Keratinocyte (primary cell): Measurements from ENCODE around the gene AGMAT. TPM values are rescaled to one million over a fixed set of nuclear protein-coding genes. Genes with fewer than 3 reads are reported as not detected.

Experiments used
- DNase-seq: peaks from one replicate; pipeline ENCODE4 v3.0.0-alpha.2; 2011; ENCODE audit warnings: low read depth, missing footprints, low spot score
- FAIRE-seq: peaks from 2 replicates; lab custom pipeline; 2011; peaks lifted over from hg19 to GRCh38; lab: Jason Lieb, UNC
- H2AFZ ChIP-seq: 2 replicates; pipeline ENCODE4 v1.6.0; 2012; ENCODE audit warnings: low read length, control low read depth, inconsistent platforms; ENCODE audit not compliant: control insufficient read depth
- H3K27ac ChIP-seq: 2 replicates; pipeline ENCODE4 v1.5.1; 2011; ENCODE audit warnings: low read length; ENCODE audit not compliant: control insufficient read depth, insufficient read depth
- H3K27me3 ChIP-seq: 3 replicates; pipeline ENCODE4 v1.6.0; 2011; ENCODE audit warnings: low read length; ENCODE audit not compliant: control insufficient read depth, insufficient read depth; ENCODE audit errors: extremely low read depth
- H3K36me3 ChIP-seq, 2 experiments: 2 replicates in 1 of 2; 3 replicates in 1 of 2; pipeline ENCODE4 v1.5.1; 2011; ENCODE audit warnings: low read length in 2 of 2, mild to moderate bottlenecking in 1 of 2; ENCODE audit not compliant: control insufficient read depth in 2 of 2, insufficient read depth in 2 of 2; ENCODE audit errors: extremely low read depth in 1 of 2
- H3K4me1 ChIP-seq: 3 replicates; pipeline ENCODE4 v1.5.1; 2011; ENCODE audit warnings: low read length; ENCODE audit not compliant: control insufficient read depth, insufficient read depth; ENCODE audit errors: extremely low read depth
- H3K4me2 ChIP-seq: 3 replicates; pipeline ENCODE4 v1.6.0; 2011; ENCODE audit warnings: low read depth, low read length; ENCODE audit not compliant: control insufficient read depth, insufficient read depth; ENCODE audit errors: extremely low read depth
- H3K4me3 ChIP-seq, 3 experiments: fragments of 200-600 bp in 1 of 3; sonication (generic) in 1 of 3; 2 replicates in 2 of 3; 3 replicates in 1 of 3; pipeline ENCODE4 v1.5.1; 2011 to 2016; ENCODE audit warnings: low read length in 3 of 3, mild to moderate bottlenecking in 3 of 3, control low read depth in 2 of 3, inconsistent platforms in 1 of 3, low read depth in 1 of 3, mixed read lengths in 1 of 3, mixed run types in 1 of 3, moderate library complexity in 1 of 3; ENCODE audit not compliant: control insufficient read depth in 2 of 3, insufficient read depth in 2 of 3; ENCODE audit errors: extremely low read depth in 1 of 3
- H3K79me2 ChIP-seq: 2 replicates; pipeline ENCODE4 v1.6.0; 2012; ENCODE audit warnings: low read length; ENCODE audit not compliant: control insufficient read depth, insufficient read depth
- H3K9ac ChIP-seq: 3 replicates; pipeline ENCODE4 v1.6.0; 2011; ENCODE audit warnings: low read length; ENCODE audit not compliant: control insufficient read depth, insufficient read depth; ENCODE audit errors: extremely low read depth
- H3K9me1 ChIP-seq: 3 replicates; pipeline ENCODE4 v1.6.0; 2011; ENCODE audit warnings: low read length; ENCODE audit not compliant: control insufficient read depth, insufficient read depth; ENCODE audit errors: extremely low read depth
- H3K9me3 ChIP-seq: 2 replicates; pipeline ENCODE4 v1.5.1; 2012; ENCODE audit warnings: low read depth, low read length; ENCODE audit not compliant: control insufficient read depth
- H4K20me1 ChIP-seq: 3 replicates; pipeline ENCODE4 v1.6.0; 2011; ENCODE audit warnings: low read length; ENCODE audit not compliant: control insufficient read depth, insufficient read depth; ENCODE audit errors: extremely low read depth
- CTCF ChIP-seq, 3 experiments: IDR thresholded peaks in 1 of 3; conservative IDR thresholded peaks in 1 of 3; optimal IDR thresholded peaks in 1 of 3; 2 replicates in 2 of 3; 3 replicates in 1 of 3; pipeline versions ENCODE3 to v1.5.1; 2011; ENCODE audit warnings: low read length in 3 of 3, mild to moderate bottlenecking in 3 of 3, moderate library complexity in 2 of 3, control low read depth in 1 of 3, inconsistent platforms in 1 of 3; ENCODE audit not compliant: insufficient read depth in 2 of 3; ENCODE audit errors: extremely low read depth in 1 of 3
- EZH2 ChIP-seq: IDR thresholded peaks from one replicate; pipeline ENCODE4 v1.6.1; 2012; ENCODE audit warnings: inconsistent platforms, mild to moderate bottlenecking, low read length, moderate library complexity
- dilution Hi-C: fragments of 300-500 bp; cut with MboI; formaldehyde crosslinking; loops from one replicate; pipeline ENCODE4 v1.7.0; 2020; ENCODE audit warnings: low sequenced_read_pairs; ENCODE audit not compliant: extremely low pct_ligation_motif_present
- polyA plus RNA-seq, 5 experiments: library from polyadenylated mRNA; depleted of rRNA in 3 of 5; stranded (reverse) in 3 of 5; stranded (forward) in 1 of 5; unstranded in 1 of 5; fragments of >200 nt; gene quantifications; 1 replicate in 1 of 5; 2 replicates in 3 of 5; 3 replicates in 1 of 5; pipeline versions ENCODE4 v1.2.1 to v1.2.3, GENCODE V29; 2011 to 2012; ENCODE audit warnings: missing spikeins in 2 of 5, low read depth in 1 of 5, low replicate concordance in 1 of 5

The AGMAT gene
- polyA plus RNA-seq, 1 donor (not counting 4 experiments of a cell fraction or from before 2014, with no cell fraction given), result 0.21 TPM

GRCh38 chr1:15620902-15621682 is 36.2 kb upstream of the AGMAT start:
- Histone ChIP-seq H3K79me2 (peaks cover 85% of the 10 kb centered on the region), H3K9ac (no peak overlapping the region), H3K9me1 (no peaks in the 10 kb centered on the region), H4K20me1 (peaks cover 3% of the 10 kb centered on the region), H2AFZ (no peak overlapping the region), H3K9me3 (no peaks in the 10 kb centered on the region), H3K4me1 (peaks cover 23% of the 10 kb centered on the region), H3K27me3 (no peaks in the 10 kb centered on the region), H3K4me2 (no peak overlapping the region), H3K4me3 (no peak overlapping the region), H3K27ac (no peak overlapping the region), H3K36me3 (peaks cover 0 to 8% of the 10 kb centered on the region in 2 experiments)
- TF ChIP-seq CTCF (optimal IDR thresholded peaks at IDR 0.05 in 1 of 3, IDR thresholded peaks at IDR 0.05 in 1 of 3, conservative IDR thresholded peaks at IDR 0.05 in 1 of 3; ENCODE audit: extremely low read depth in 1 of 3, insufficient read depth in 2 of 3, low read length in 3 of 3) (no peak), EZH2 (no peak)
- no peak for FAIRE-seq
- dilution Hi-C loops, result no loop called here
- no peak for DNase-seq

- H3K27ac ChIP-seq, result peak overlapping the region; percentile 65
- H3K9ac ChIP-seq, result peak overlapping the region; percentile 18
- no peaks in the 10 kb centered on the region for H3K27me3 ChIP-seq
- no peaks in the 10 kb centered on the region for H3K9me3 ChIP-seq
- peaks cover 23% of the 10 kb centered on the region for H3K4me1 ChIP-seq
- DNase-seq, result no peak
- no peaks in the 10 kb centered on the region for H3K9me1 ChIP-seq
- H4K20me1 ChIP-seq, result peaks cover 3% of the 10 kb centered on the region
- FAIRE-seq, result no peak
- H3K4me2 ChIP-seq, result peak overlapping the region; percentile 67
- TF ChIP-seq CTCF (optimal IDR thresholded peaks at IDR 0.05 in 1 of 3, IDR thresholded peaks at IDR 0.05 in 1 of 3, conservative IDR thresholded peaks at IDR 0.05 in 1 of 3; ENCODE audit: extremely low read depth in 1 of 3, insufficient read depth in 2 of 3, low read length in 3 of 3), result no peak
- TF ChIP-seq EZH2, result no peak
- dilution Hi-C loops, result no loop called here
- peak overlapping the region in 1 of 3 experiments; percentile 3 for H3K4me3 ChIP-seq
- no peak overlapping the region for H2AFZ ChIP-seq
- H3K79me2 ChIP-seq, result peaks cover 77% of the 10 kb centered on the region
- H3K36me3 ChIP-seq, result peaks cover 0 to 8% of the 10 kb centered on the region in 2 experiments
Measured at GRCh38 chr1:15620155-15620545, 35.3 kb upstream of the AGMAT start.
